Measurements from ENCODE around the gene FAM50B.

GRCh38 chr6:3872370-3872854 lies 23.2 kb downstream of the FAM50B start:
- TF ChIP-seq BCL11A (tag by site-specific recombination; IDR thresholded peaks at IDR 0.05; ENCODE audit: low read depth) (no peak), PRDM2 (tag by site-specific recombination; IDR thresholded peaks at IDR 0.05; ENCODE audit: borderline replicate concordance) (no peak), ZNF514 (tag by site-specific recombination; IDR thresholded peaks at IDR 0.05) (no peak), CTCF (tag by site-specific recombination; IDR thresholded peaks at IDR 0.05) (no peak), ZBTB48 (tag by site-specific recombination; IDR thresholded peaks at IDR 0.05) (no peak), ZNF398 (tag by site-specific recombination; IDR thresholded peaks at IDR 0.05) (no peak)
- TF ChIP-seq, protein P1, sequence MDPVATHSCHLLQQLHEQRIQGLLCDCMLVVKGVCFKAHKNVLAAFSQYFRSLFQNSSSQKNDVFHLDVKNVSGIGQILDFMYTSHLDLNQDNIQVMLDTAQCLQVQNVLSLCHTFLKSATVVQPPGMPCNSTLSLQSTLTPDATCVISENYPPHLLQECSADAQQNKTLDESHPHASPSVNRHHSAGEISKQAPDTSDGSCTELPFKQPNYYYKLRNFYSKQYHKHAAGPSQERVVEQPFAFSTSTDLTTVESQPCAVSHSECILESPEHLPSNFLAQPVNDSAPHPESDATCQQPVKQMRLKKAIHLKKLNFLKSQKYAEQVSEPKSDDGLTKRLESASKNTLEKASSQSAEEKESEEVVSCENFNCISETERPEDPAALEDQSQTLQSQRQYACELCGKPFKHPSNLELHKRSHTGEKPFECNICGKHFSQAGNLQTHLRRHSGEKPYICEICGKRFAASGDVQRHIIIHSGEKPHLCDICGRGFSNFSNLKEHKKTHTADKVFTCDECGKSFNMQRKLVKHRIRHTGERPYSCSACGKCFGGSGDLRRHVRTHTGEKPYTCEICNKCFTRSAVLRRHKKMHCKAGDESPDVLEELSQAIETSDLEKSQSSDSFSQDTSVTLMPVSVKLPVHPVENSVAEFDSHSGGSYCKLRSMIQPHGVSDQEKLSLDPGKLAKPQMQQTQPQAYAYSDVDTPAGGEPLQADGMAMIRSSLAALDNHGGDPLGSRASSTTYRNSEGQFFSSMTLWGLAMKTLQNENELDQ (tag by site-specific recombination; IDR thresholded peaks at IDR 0.05; ENCODE audit: low read depth): no peak
